Glutamatergic neuron (in vitro differentiated cells): ENCODE results near the gene ATXN10. TPM values are rescaled to one million over a fixed set of nuclear protein-coding genes. Genes with fewer than 3 reads are reported as not detected.
A peak's percentile ranks its signal among the peaks of the same experiment; 100 is the strongest.
"Not testable (repeated sequence)": the region's sequence is repeated elsewhere in the genome, so short reads cannot be mapped to it uniquely, and the experiment has no call there.

Experiments
- DNase-seq: peaks from one replicate; pipeline ENCODE4 v3.0.0; 2022
- H3K27ac Mint-ChIP-seq: one replicate; pipeline ENCODE4 v1.8.0; 2020; ENCODE audit warnings: mild to moderate bottlenecking, mixed read lengths, inconsistent platforms; ENCODE audit not compliant: unreplicated experiment
- H3K27me3 Mint-ChIP-seq: one replicate; pipeline ENCODE4 v1.8.0; 2020; ENCODE audit warnings: mild to moderate bottlenecking, moderate library complexity, mixed read lengths, inconsistent platforms; ENCODE audit not compliant: unreplicated experiment
- H3K36me3 Mint-ChIP-seq: one replicate; pipeline ENCODE4 v1.8.0; 2020; ENCODE audit warnings: mild to moderate bottlenecking, mixed read lengths, inconsistent platforms; ENCODE audit not compliant: unreplicated experiment
- H3K4me1 Mint-ChIP-seq: one replicate; pipeline ENCODE4 v1.8.0; 2020; ENCODE audit warnings: mild to moderate bottlenecking, low read depth, mixed read lengths, inconsistent platforms; ENCODE audit not compliant: unreplicated experiment
- H3K4me3 Mint-ChIP-seq: one replicate; pipeline ENCODE4 v1.8.0; 2020; ENCODE audit warnings: mild to moderate bottlenecking, mixed read lengths, inconsistent platforms; ENCODE audit not compliant: unreplicated experiment
- H3K9me3 Mint-ChIP-seq: one replicate; pipeline ENCODE4 v1.8.0; 2020; ENCODE audit warnings: mild to moderate bottlenecking, moderate library complexity, mixed read lengths, inconsistent platforms; ENCODE audit not compliant: unreplicated experiment
- total RNA-seq: library from RNA; stranded (reverse); fragmentation: NEBNext Ultra II Directional; extraction: Animal tissue kit (Norgen Biotek cat#: 25700); gene quantifications from one replicate; pipeline ENCODE4 v1.2.1, GENCODE V29; 2021; ENCODE audit not compliant: unreplicated experiment
- TF ChIP-seq, protein P1 (sequence below): fragments of 200-600 bp; sonication (generic); IDR thresholded peaks from one replicate; pipeline ENCODE4 v1.5.0; 2021; ENCODE audit not compliant: partially characterized antibody, unreplicated experiment

Gene ATXN10
- total RNA-seq, 1 donor from 2014 or later: 191 TPM

DNA sequence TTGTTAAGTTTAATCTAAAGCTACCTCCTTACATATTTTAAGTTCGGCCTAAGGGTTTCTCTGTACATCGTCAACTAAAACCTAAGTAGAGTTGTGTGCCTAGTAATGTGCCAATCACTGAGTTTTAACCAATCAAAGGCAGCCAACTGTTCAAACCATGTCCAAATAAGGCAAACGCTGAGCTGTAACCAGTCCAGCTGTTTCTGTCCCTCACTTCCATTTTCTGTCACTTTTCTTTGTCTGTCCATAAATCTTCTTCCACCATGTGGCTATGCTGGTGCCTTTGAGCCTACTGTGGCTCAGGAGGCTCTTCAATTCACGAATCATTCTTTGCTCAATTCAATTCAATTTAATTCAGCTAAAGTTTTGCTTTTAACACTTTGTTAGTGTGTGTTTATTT, 13.9 kb upstream of the ATXN10 start:
- Mint-ChIP-seq H3K4me1 (no peaks in the 10 kb centered on the region), H3K4me3 (no peak overlapping the region), H3K27me3 (no peaks in the 10 kb centered on the region), H3K36me3 (no peaks in the 10 kb centered on the region), H3K27ac (no peak overlapping the region), H3K9me3 (peaks cover 2% of the 10 kb centered on the region)
- no peak for DNase-seq
- TF ChIP-seq, protein P1, sequence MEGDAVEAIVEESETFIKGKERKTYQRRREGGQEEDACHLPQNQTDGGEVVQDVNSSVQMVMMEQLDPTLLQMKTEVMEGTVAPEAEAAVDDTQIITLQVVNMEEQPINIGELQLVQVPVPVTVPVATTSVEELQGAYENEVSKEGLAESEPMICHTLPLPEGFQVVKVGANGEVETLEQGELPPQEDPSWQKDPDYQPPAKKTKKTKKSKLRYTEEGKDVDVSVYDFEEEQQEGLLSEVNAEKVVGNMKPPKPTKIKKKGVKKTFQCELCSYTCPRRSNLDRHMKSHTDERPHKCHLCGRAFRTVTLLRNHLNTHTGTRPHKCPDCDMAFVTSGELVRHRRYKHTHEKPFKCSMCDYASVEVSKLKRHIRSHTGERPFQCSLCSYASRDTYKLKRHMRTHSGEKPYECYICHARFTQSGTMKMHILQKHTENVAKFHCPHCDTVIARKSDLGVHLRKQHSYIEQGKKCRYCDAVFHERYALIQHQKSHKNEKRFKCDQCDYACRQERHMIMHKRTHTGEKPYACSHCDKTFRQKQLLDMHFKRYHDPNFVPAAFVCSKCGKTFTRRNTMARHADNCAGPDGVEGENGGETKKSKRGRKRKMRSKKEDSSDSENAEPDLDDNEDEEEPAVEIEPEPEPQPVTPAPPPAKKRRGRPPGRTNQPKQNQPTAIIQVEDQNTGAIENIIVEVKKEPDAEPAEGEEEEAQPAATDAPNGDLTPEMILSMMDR: no peak

- TF ChIP-seq, protein P1: no peak
- no peaks in the 10 kb centered on the region for H3K9me3 Mint-ChIP-seq
- no peak overlapping the region for H3K27ac Mint-ChIP-seq
- H3K27me3 Mint-ChIP-seq: peaks cover 3% of the 10 kb centered on the region
- no peak for DNase-seq
- no peaks in the 10 kb centered on the region for H3K36me3 Mint-ChIP-seq
- no peaks in the 10 kb centered on the region for H3K4me1 Mint-ChIP-seq
- H3K4me3 Mint-ChIP-seq: no peak overlapping the region
Measured at GRCh38 chr22:45664136-45664646, 7.4 kb upstream of the ATXN10 start.

GRCh38 chr22:45667486-45667885, 4.1 kb upstream of the ATXN10 start:
- Mint-ChIP-seq H3K9me3 (peaks cover 2% of the 10 kb centered on the region), H3K27ac (no peak overlapping the region), H3K36me3 (no peaks in the 10 kb centered on the region), H3K4me3 (no peak overlapping the region), H3K27me3 (peaks cover 5% of the 10 kb centered on the region), H3K4me1 (no peaks in the 10 kb centered on the region)
- TF ChIP-seq, protein P1: no peak
- no peak for DNase-seq

- peaks cover 12% of the 10 kb centered on the region for H3K4me1 Mint-ChIP-seq
- H3K27me3 Mint-ChIP-seq, H3K27ac Mint-ChIP-seq, H3K9me3 Mint-ChIP-seq, DNase-seq, H3K4me3 Mint-ChIP-seq, H3K36me3 Mint-ChIP-seq: not testable (repeated sequence)
Measured at GRCh38 chr22:45670363-45670762, 1.3 kb upstream of the ATXN10 start.

DNA sequence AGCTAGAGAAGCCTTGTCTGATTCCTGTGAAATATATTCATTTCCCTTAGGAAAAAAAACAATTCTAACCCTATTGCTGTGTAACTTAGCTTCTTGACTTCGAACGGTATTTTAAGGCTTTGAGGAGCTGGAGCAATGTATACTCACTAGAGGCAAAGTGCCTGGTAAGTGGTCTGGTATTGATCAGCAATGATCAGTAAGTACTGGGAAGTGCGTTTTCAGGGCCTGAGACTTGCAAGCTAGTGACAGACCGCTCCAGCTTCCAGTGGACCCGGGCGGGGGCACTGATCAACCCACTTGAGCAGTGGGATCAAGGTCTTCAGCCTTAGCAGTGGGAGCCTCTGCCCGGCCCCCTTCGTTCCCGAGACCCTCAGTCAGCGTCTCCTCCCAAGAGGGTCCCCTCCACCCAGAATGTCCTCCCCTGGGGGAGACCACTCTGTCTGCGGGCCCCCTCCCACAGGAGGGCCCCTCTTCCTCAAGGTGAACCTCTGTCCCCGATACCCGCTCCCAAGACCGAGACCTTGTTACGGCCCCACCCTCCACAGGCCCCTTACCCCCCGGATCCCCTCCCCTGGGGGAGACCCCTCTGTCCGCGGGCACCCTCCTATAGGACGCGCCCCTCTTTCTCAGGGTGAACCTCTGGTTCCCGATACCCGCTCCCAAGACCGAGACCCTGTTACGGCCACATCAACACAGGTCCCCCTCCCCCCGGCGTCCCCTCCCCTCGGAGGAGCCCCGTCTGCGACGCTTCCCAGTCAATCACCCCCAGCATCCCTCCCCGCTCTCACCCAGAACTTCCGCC, 452 bp upstream of the ATXN10 start:
- H3K36me3 Mint-ChIP-seq: no peaks in the 10 kb centered on the region
- TF ChIP-seq, protein P1: no peak
- H3K27ac Mint-ChIP-seq: peak overlapping the region; percentile 81
- peak; percentile 73 for DNase-seq
- H3K4me1 Mint-ChIP-seq: peaks cover 12% of the 10 kb centered on the region
- H3K27me3 Mint-ChIP-seq: peaks cover 7% of the 10 kb centered on the region
- H3K9me3 Mint-ChIP-seq: peaks cover 4% of the 10 kb centered on the region
- peak overlapping the region; percentile 84 for H3K4me3 Mint-ChIP-seq
